ENCODE results near the gene ABCA7.

ABCA7 gene

GRCh38 chr19:1061987-1062386 is 22.1 kb downstream of the ABCA7 start:
- no peak for DNase-seq

- DNase-seq: no peak
Measured at GRCh38 chr19:1062387-1063029, 22.6 kb downstream of the ABCA7 start.

GRCh38 chr19:1063030-1063908 is 23.4 kb downstream of the ABCA7 start:
- DNase-seq: peak in 1 of 2 donors; percentile 13

GRCh38 chr19:1063909-1064660 is 24.2 kb downstream of the ABCA7 start:
- DNase-seq: no peak

GRCh38 chr19:1064661-1065605 is 25.0 kb downstream of the ABCA7 start:
- peak in 1 of 2 donors; percentile 53 for DNase-seq

- no peak for DNase-seq
Measured at GRCh38 chr19:1065606-1066109, 25.8 kb downstream of the ABCA7 start.

- DNase-seq: no peak
Measured at GRCh38 chr19:1066251-1066747, 26.4 kb downstream of the ABCA7 start.

GRCh38 chr19:1066748-1067340 is 26.9 kb downstream of the ABCA7 start, which contains the start of gene ARHGAP45:
TSS of gene ARHGAP45 (plus strand) at chr19:1067167. CDS start at chr19:1067406, 239 bp downstream.
- DNase-seq: peak; percentile 6 to 38

- peak; percentile 26 to 52 for DNase-seq
Measured at GRCh38 chr19:1067341-1067957, 27.5 kb downstream of the ABCA7 start.

GRCh38 chr19:1068009-1069001 is 28.4 kb downstream of the ABCA7 start:
- DNase-seq: peak in 1 of 2 donors; percentile 52

- peak; percentile 35 to 93 for DNase-seq
Measured at GRCh38 chr19:1069009-1069779, 29.3 kb downstream of the ABCA7 start.

- no peak for DNase-seq
Measured at GRCh38 chr19:1070576-1070930, 30.6 kb downstream of the ABCA7 start.

GRCh38 chr19:1070931-1071791 is 31.3 kb downstream of the ABCA7 start:
- DNase-seq: no peak

GRCh38 chr19:1072371-1073015 is 32.6 kb downstream of the ABCA7 start:
- DNase-seq: no peak

- no peak for DNase-seq
Measured at GRCh38 chr19:1073063-1073955, 33.4 kb downstream of the ABCA7 start.

- no peak for DNase-seq
Measured at GRCh38 chr19:1073956-1074517, 34.1 kb downstream of the ABCA7 start.
